PFSK-1 (cell line): ENCODE measurements around the gene MRPL38. TPM values are rescaled to one million over a fixed set of nuclear protein-coding genes. Genes with fewer than 3 reads are reported as not detected.

Experiments
- FOXP2 ChIP-seq: optimal IDR thresholded peaks from 2 replicates; pipeline ENCODE3; 2011; ENCODE audit warnings: borderline replicate concordance, control low read depth, inconsistent platforms; ENCODE audit not compliant: insufficient read depth; ENCODE audit errors: extremely low read length, extremely low read depth
- POLR2AphosphoS5 ChIP-seq: IDR thresholded peaks from 2 replicates; pipeline ENCODE4 v1.6.1; 2012; ENCODE audit warnings: low read depth, mild to moderate bottlenecking, control low read depth, low read length, moderate library complexity
- SIN3A ChIP-seq: IDR thresholded peaks from 2 replicates; pipeline ENCODE4 v1.6.1; 2012; ENCODE audit warnings: mild to moderate bottlenecking, low read length, moderate library complexity, borderline replicate concordance; ENCODE audit not compliant: insufficient read depth
- TAF1 ChIP-seq: IDR thresholded peaks from 2 replicates; pipeline ENCODE4 v1.6.1; 2012; ENCODE audit warnings: low read length, control low read depth, borderline replicate concordance; ENCODE audit not compliant: insufficient read depth
- polyA plus RNA-seq: library from polyadenylated mRNA; unstranded; fragments of >200 nt; gene quantifications from one replicate; pipeline ENCODE4 v1.2.1, GENCODE V29; 2012; ENCODE audit warnings: low read depth, missing spikeins; ENCODE audit not compliant: insufficient read length
- TF ChIP-seq, protein P1 (sequence below), 2 experiments: IDR thresholded peaks; 2 replicates each; pipeline versions ENCODE4 v1.6.1 to v1.8.0; 2011 to 2012; ENCODE audit warnings: low read depth in 2 of 2, low read length in 2 of 2, control low read depth in 1 of 2, inconsistent platforms in 1 of 2, mild to moderate bottlenecking in 1 of 2, moderate library complexity in 1 of 2; ENCODE audit not compliant: insufficient read depth in 1 of 2

Gene MRPL38
- 310 TPM for polyA plus RNA-seq

GRCh38 chr17:75904749-75905521 lies at the start of gene MRPL38:
Gene MRPL38 (minus strand): TSS chr17:75904884. CDS start chr17:75904875, 9 bp downstream.
- TF ChIP-seq, protein P1, sequence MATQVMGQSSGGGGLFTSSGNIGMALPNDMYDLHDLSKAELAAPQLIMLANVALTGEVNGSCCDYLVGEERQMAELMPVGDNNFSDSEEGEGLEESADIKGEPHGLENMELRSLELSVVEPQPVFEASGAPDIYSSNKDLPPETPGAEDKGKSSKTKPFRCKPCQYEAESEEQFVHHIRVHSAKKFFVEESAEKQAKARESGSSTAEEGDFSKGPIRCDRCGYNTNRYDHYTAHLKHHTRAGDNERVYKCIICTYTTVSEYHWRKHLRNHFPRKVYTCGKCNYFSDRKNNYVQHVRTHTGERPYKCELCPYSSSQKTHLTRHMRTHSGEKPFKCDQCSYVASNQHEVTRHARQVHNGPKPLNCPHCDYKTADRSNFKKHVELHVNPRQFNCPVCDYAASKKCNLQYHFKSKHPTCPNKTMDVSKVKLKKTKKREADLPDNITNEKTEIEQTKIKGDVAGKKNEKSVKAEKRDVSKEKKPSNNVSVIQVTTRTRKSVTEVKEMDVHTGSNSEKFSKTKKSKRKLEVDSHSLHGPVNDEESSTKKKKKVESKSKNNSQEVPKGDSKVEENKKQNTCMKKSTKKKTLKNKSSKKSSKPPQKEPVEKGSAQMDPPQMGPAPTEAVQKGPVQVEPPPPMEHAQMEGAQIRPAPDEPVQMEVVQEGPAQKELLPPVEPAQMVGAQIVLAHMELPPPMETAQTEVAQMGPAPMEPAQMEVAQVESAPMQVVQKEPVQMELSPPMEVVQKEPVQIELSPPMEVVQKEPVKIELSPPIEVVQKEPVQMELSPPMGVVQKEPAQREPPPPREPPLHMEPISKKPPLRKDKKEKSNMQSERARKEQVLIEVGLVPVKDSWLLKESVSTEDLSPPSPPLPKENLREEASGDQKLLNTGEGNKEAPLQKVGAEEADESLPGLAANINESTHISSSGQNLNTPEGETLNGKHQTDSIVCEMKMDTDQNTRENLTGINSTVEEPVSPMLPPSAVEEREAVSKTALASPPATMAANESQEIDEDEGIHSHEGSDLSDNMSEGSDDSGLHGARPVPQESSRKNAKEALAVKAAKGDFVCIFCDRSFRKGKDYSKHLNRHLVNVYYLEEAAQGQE (IDR thresholded peaks at IDR 0.05; ENCODE audit: insufficient read depth in 1 of 2, low read depth in 2 of 2, low read length in 2 of 2): 0 out of 4 replicates have a peak, but pooled peaks of 1 of the 2 experiments have one; percentile 18
- peak; percentile 82 for TF ChIP-seq POLR2AphosphoS5
- no peak; the same call in 1 of the 2 replicates for TF ChIP-seq SIN3A
- peak; percentile 74 for TF ChIP-seq FOXP2
- TF ChIP-seq TAF1: peak; percentile 85

- TF ChIP-seq SIN3A (no peak), FOXP2 (no peak)
Measured at GRCh38 chr17:75950855-75951554, 46.3 kb upstream of the MRPL38 start.

DNA sequence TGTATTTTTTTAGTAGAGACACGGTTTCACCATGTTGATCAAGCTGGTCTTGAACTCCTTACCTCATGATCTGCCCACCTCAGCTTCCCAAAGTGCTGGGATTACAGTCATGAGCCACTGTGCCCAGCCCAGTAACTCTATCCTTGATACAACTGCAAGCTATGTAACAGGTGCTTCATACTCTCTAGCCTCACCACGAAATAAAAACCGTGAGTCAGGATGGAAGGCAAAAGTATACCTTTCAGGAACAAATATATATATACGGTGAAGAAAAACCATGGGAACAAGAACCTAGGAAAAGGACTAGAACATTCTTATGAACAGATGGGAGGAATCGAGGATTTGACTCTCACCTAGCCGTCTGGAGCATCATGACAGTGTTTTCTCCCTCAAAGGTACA lies 45.7 kb upstream of the MRPL38 start:
- TF ChIP-seq SIN3A (no peak), TAF1 (no peak), POLR2AphosphoS5 (no peak), FOXP2 (no peak)
- TF ChIP-seq, protein P1 (IDR thresholded peaks at IDR 0.05; ENCODE audit: insufficient read depth in 1 of 2, low read depth in 2 of 2, low read length in 2 of 2): no peak

- TF ChIP-seq POLR2AphosphoS5 (no peak), TAF1 (no peak), SIN3A (no peak), FOXP2 (no peak)
- TF ChIP-seq, protein P1 (IDR thresholded peaks at IDR 0.05; ENCODE audit: insufficient read depth in 1 of 2, low read depth in 2 of 2, low read length in 2 of 2): no peak
Measured at GRCh38 chr17:75945211-75945610, 40.5 kb upstream of the MRPL38 start.

GRCh38 chr17:75943491-75943890 lies 38.8 kb upstream of the MRPL38 start:
- TF ChIP-seq, protein P1 (IDR thresholded peaks at IDR 0.05; ENCODE audit: insufficient read depth in 1 of 2, low read depth in 2 of 2, low read length in 2 of 2): no peak
- TF ChIP-seq POLR2AphosphoS5 (no peak), TAF1 (no peak), SIN3A (no peak), FOXP2 (no peak)
